MM.1S (cell line): Measurements from ENCODE around the gene LDLRAP1.

ENCODE experiments used
- DNase-seq: peaks from one replicate; pipeline ENCODE4 v3.0.0-alpha.2; 2015
- H2AFZ ChIP-seq: fragments of 300-600 bp; sonication (generic); 2 replicates; pipeline ENCODE4 v1.6.0; 2016; ENCODE audit warnings: antibody characterized with exemption, low read length
- H3F3A ChIP-seq: fragments of 300-600 bp; sonication (generic); 2 replicates; pipeline ENCODE4 v1.6.1; 2016; ENCODE audit warnings: mild to moderate bottlenecking, antibody characterized with exemption, low read length, moderate library complexity, mixed read lengths; ENCODE audit not compliant: insufficient read depth
- H3K27ac ChIP-seq: fragments of 300-600 bp; sonication (generic); 2 replicates; pipeline ENCODE4 v1.5.1; 2016; ENCODE audit warnings: mild to moderate bottlenecking, low read length
- H3K27me3 ChIP-seq: fragments of 300-600 bp; sonication (generic); replicated peaks from 2 replicates; pipeline ENCODE4 v1.6.0; 2016; ENCODE audit warnings: low read length; ENCODE audit not compliant: insufficient read depth
- H3K36me3 ChIP-seq: fragments of 300-600 bp; sonication (generic); replicated peaks from 2 replicates; pipeline ENCODE4 v1.6.1; 2016; ENCODE audit warnings: mild to moderate bottlenecking, low read length, mixed read lengths; ENCODE audit not compliant: insufficient read depth
- H3K4me1 ChIP-seq: fragments of 300-600 bp; sonication (generic); 2 replicates; pipeline ENCODE4 v1.6.1; 2016; ENCODE audit warnings: low read length, mixed read lengths
- H3K4me2 ChIP-seq: fragments of 300-600 bp; sonication (generic); 2 replicates; pipeline ENCODE4 v1.6.0; 2016; ENCODE audit warnings: low read depth, low read length
- H3K4me3 ChIP-seq: fragments of 300-600 bp; sonication (generic); 2 replicates; pipeline ENCODE4 v1.5.1; 2016; ENCODE audit warnings: low read length, mixed read lengths
- H3K79me2 ChIP-seq: fragments of 300-600 bp; sonication (generic); 2 replicates; pipeline ENCODE4 v1.6.1; 2016; ENCODE audit warnings: mixed run types, low read length, mixed read lengths
- H3K9ac ChIP-seq: fragments of 300-600 bp; sonication (generic); 2 replicates; pipeline ENCODE4 v1.6.1; 2016; ENCODE audit warnings: low read length, mixed read lengths
- H3K9me2 ChIP-seq: fragments of 300-600 bp; sonication (generic); replicated peaks from 2 replicates; pipeline ENCODE4 v1.6.1; 2016; ENCODE audit warnings: mild to moderate bottlenecking, low read length, mixed read lengths; ENCODE audit not compliant: insufficient read depth
- H3K9me3 ChIP-seq: fragments of 300-600 bp; sonication (generic); replicated peaks from 2 replicates; pipeline ENCODE4 v1.6.1; 2016; ENCODE audit warnings: mild to moderate bottlenecking, low read length, mixed read lengths; ENCODE audit not compliant: insufficient read depth
- H4K20me1 ChIP-seq: fragments of 300-600 bp; sonication (generic); 2 replicates; pipeline ENCODE4 v1.6.1; 2016; ENCODE audit warnings: mild to moderate bottlenecking, low read length, moderate library complexity, mixed read lengths; ENCODE audit not compliant: insufficient read depth
- CTCF ChIP-seq: fragments of 300-600 bp; sonication (generic); IDR thresholded peaks from 2 replicates; pipeline ENCODE4 v1.5.1; 2016; ENCODE audit warnings: antibody characterized with exemption, low read length, mixed read lengths
- EZH2 ChIP-seq: fragments of 300-600 bp; sonication (generic); optimal IDR thresholded peaks from 2 replicates; pipeline ENCODE3; 2017; ENCODE audit warnings: low read depth, mild to moderate bottlenecking, antibody characterized with exemption, low read length, mixed read lengths
- EZH2phosphoT487 ChIP-seq: fragments of 300-600 bp; sonication (generic); IDR thresholded peaks from 2 replicates; pipeline ENCODE4 v1.6.1; 2018; ENCODE audit warnings: antibody characterized with exemption, low read length

LDLRAP1 gene

GRCh38 chr1:25559031-25559430 lies 15.6 kb downstream of the LDLRAP1 start:
- H3K36me3 ChIP-seq: peaks cover 18% of the 10 kb centered on the region
- peaks cover 83% of the 10 kb centered on the region for H3K4me1 ChIP-seq
- no peaks in the 10 kb centered on the region for H3K27me3 ChIP-seq
- DNase-seq: no peak
- peaks cover 34% of the 10 kb centered on the region for H3F3A ChIP-seq
- TF ChIP-seq EZH2phosphoT487 (no peak), CTCF (no peak), EZH2 (no peak)
- H3K27ac ChIP-seq: peak overlapping the region; percentile 90; the same call in 1 of the 2 replicates
- no peak overlapping the region for H3K9ac ChIP-seq
- H2AFZ ChIP-seq: no peak overlapping the region
- H3K79me2 ChIP-seq: peaks cover 82% of the 10 kb centered on the region
- no peak overlapping the region for H3K4me2 ChIP-seq
- no peak overlapping the region for H3K4me3 ChIP-seq
- no peaks in the 10 kb centered on the region for H3K9me2 ChIP-seq
- H3K9me3 ChIP-seq: no peaks in the 10 kb centered on the region
- no peaks in the 10 kb centered on the region; the same call in 1 of the 2 replicates for H4K20me1 ChIP-seq

- Histone ChIP-seq H3K9ac (no peak overlapping the region), H3K27ac (peak overlapping the region; percentile 90; the same call in 1 of the 2 replicates), H3K4me1 (peaks cover 83% of the 10 kb centered on the region), H4K20me1 (no peaks in the 10 kb centered on the region), H3K4me3 (no peak overlapping the region), H3K36me3 (peaks cover 22% of the 10 kb centered on the region), H3K79me2 (peaks cover 81% of the 10 kb centered on the region), H3F3A (peaks cover 34% of the 10 kb centered on the region), H3K27me3 (no peaks in the 10 kb centered on the region), H3K4me2 (peak overlapping the region; percentile 59; the same call in 1 of the 2 replicates), H2AFZ (no peak overlapping the region), H3K9me3 (no peaks in the 10 kb centered on the region), H3K9me2 (no peaks in the 10 kb centered on the region)
- TF ChIP-seq CTCF (no peak), EZH2 (no peak), EZH2phosphoT487 (no peak)
- DNase-seq: no peak
Observed at GRCh38 chr1:25560001-25560400, 16.6 kb downstream of the LDLRAP1 start.

GRCh38 chr1:25560788-25561187 lies 17.4 kb downstream of the LDLRAP1 start:
- H3K27me3 ChIP-seq: no peaks in the 10 kb centered on the region
- H2AFZ ChIP-seq: no peak overlapping the region
- H3K36me3 ChIP-seq: peaks cover 22% of the 10 kb centered on the region
- H3K27ac ChIP-seq: peak overlapping the region; percentile 90; the same call in 1 of the 2 replicates
- peak overlapping the region; percentile 30; the same call in 1 of the 2 replicates for H3K9ac ChIP-seq
- no peaks in the 10 kb centered on the region for H4K20me1 ChIP-seq
- no peak overlapping the region for H3K4me3 ChIP-seq
- no peaks in the 10 kb centered on the region for H3K9me3 ChIP-seq
- peaks cover 34% of the 10 kb centered on the region for H3F3A ChIP-seq
- H3K4me2 ChIP-seq: peak overlapping the region; percentile 59; the same call in 1 of the 2 replicates
- peaks cover 74% of the 10 kb centered on the region for H3K79me2 ChIP-seq
- no peak for DNase-seq
- no peak for TF ChIP-seq CTCF
- no peaks in the 10 kb centered on the region for H3K9me2 ChIP-seq
- peaks cover 75% of the 10 kb centered on the region for H3K4me1 ChIP-seq
